K562 (cell line): ENCODE results near the gene ESPL1.

Experiments
- FOXM1 ChIP-seq, 2 experiments: fragments of 450-650 bp in 1 of 2; sonication (generic) in 1 of 2; formaldehyde crosslinking in 1 of 2; IDR thresholded peaks; 2 replicates each; pipeline versions ENCODE4 v1.6.1 to v1.9.0; 2017 to 2022; ENCODE audit warnings: low read depth in 2 of 2, mild to moderate bottlenecking in 2 of 2, missing genetic modification reagents in 1 of 2, moderate library complexity in 1 of 2
- GTF3C2 ChIP-seq: IDR thresholded peaks from 3 replicates; pipeline ENCODE4 v1.6.1; 2011; ENCODE audit warnings: borderline replicate concordance, mild to moderate bottlenecking, moderate library complexity; ENCODE audit not compliant: insufficient read length; ENCODE audit errors: extremely low read depth
- HDAC2 ChIP-seq: fragments of 450-650 bp; IDR thresholded peaks from 2 replicates; pipeline ENCODE4 v1.6.1; 2016; ENCODE audit warnings: mild to moderate bottlenecking
- NCOA2 ChIP-seq, 2 experiments: fragments of 450-650 bp; IDR thresholded peaks; 2 replicates each; pipeline ENCODE4 v1.6.1; 2018; ENCODE audit warnings: mild to moderate bottlenecking in 2 of 2, moderate library complexity in 1 of 2; ENCODE audit not compliant: partially characterized antibody in 2 of 2
- POLR2AphosphoS5 ChIP-seq: IDR thresholded peaks from 2 replicates; pipeline ENCODE4 v1.6.1; 2011; ENCODE audit warnings: mild to moderate bottlenecking, low read depth, low read length, moderate library complexity; ENCODE audit not compliant: control insufficient read depth, insufficient read depth
- RAD21 ChIP-seq, 2 experiments: fragments of 250-450 bp in 1 of 2; fragments of 450-650 bp in 1 of 2; sonication (Bioruptor Pico) in 1 of 2; formaldehyde crosslinking in 1 of 2; IDR thresholded peaks in 1 of 2; conservative IDR thresholded peaks in 1 of 2; 2 replicates each; pipeline versions ENCODE4 v1.4.0 to v1.8.0; 2020 to 2022; ENCODE audit warnings: mild to moderate bottlenecking in 2 of 2, moderate library complexity in 1 of 2

- TF ChIP-seq RAD21 (CRISPR knock-in tag; conservative IDR thresholded peaks at IDR 0.05 in 1 of 2, IDR thresholded peaks at IDR 0.05 in 1 of 2) (no peak), GTF3C2 (no peak), NCOA2 (IDR thresholded peaks at IDR 0.05; ENCODE audit: partially characterized antibody in 2 of 2) (no peak), HDAC2 (no peak), FOXM1 (IDR thresholded peaks at IDR 0.05; ENCODE audit: low read depth) (no peak), FOXM1 (CRISPR knock-in tag; IDR thresholded peaks at IDR 0.05; ENCODE audit: low read depth) (no peak), POLR2AphosphoS5 (no peak)
These were observed 38.6 kb upstream of the ESPL1 start for GRCh38 chr12:53229454-53229853.
